UCSD-AML1 (cell line): ENCODE results near the gene ABTB2.

Source experiments
- DNase-seq: peaks from one replicate; lab custom pipeline; 2025; ENCODE audit not compliant: unreplicated experiment; lab: John Stamatoyannopoulos, UW

ABTB2 gene

GRCh38 chr11:34243600-34244464 lies 114.0 kb downstream of the ABTB2 start:
- no peak for DNase-seq

DNA sequence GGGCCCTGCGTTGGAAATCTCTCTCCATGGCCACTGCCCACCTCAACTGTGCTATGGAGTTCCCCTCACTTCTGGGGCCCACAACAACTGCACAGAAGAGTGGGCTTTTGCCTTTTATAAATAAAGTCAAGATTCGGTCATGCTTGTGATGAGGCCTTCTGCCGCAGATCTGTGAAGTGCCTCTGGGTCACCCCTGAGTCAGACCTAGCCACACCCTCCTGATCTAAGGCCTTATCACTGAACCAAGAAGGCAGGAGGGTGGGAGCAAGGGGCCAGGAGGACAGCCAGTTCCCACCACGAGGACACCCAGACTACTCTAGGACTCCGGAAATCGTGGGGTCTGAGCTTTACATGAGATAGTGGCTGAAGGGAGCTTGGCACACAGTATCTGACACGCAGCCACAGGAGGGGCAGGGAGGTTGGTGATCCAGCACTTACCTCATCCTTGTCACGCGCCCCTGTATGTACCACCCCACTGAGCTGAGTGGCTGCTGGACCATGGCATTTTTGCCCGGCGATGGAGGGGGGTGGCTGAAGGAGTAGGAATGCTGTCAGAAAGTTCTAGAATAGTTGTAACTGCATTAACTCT lies 115.7 kb downstream of the ABTB2 start:
- no peak for DNase-seq

DNA sequence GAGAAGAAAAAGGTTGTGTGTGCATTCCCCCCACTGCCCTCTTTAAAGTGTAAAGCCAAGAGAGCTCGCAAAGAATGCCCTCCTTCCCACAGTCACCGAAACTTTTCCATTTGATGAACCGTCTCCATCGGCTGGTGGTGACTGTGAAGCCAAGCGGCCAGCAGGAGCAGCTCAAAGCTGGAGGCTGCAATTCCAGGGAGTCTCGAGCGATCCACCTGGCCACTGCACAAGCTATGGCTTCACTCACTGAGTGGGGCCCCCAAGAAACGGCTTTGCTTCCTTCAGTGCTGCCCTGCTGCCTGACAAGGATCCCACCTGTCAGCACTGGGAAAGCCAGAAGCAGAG lies 117.7 kb downstream of the ABTB2 start:
- DNase-seq, result no peak

DNA sequence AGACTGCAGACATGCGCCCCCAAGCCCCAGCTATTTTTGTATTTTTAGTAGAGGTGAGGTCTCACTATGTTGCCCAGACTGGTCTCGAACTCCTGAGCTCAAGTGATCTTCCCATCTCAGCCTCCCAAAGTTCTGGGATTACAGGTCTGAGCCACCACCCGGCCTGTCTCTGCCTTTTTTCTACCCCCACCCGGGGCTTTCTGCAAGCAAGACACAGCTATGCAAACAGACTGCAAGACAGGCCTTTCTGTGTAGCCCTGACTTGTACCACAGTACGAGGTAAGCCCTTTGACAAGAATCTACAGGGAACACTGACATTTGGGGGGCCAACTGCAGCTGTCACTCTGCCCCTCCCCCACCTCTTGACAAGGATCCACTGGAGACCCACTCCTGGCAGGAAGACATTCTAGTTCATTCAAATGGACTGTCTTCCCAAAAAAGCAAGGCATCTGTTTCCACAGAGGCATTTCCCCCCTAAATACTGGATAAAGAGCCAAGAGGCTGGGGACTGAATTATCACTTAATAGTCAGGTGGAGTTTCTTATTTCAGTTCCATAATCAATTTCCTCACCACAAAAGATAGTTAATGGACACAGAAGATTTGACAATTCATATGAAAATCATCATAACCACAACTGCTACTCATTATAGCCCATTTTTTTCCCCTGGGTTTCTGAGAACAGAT lies 118.2 kb downstream of the ABTB2 start:
- DNase-seq, result no peak

GRCh38 chr11:34238966-34239365 lies 118.8 kb downstream of the ABTB2 start:
- DNase-seq, result no peak

DNA sequence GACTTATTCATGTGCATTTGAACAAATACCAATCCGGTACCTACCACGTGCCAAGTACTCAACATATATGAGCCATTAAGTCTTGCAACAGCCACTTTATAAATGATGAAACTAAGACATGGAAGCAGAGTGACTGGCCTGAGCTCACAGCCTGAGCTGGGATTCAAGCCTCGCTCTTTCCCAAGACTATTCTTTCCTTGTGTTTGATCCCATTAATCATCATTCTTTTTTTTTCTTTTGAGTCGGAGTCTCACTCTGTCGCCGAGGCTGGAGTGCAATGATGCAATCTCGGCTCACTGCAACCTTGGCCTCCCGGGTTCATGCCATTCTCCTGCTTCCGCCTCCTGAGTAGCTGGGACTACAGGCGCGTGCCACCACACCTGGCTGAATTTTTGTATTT lies 119.3 kb downstream of the ABTB2 start:
- no peak for DNase-seq

DNA sequence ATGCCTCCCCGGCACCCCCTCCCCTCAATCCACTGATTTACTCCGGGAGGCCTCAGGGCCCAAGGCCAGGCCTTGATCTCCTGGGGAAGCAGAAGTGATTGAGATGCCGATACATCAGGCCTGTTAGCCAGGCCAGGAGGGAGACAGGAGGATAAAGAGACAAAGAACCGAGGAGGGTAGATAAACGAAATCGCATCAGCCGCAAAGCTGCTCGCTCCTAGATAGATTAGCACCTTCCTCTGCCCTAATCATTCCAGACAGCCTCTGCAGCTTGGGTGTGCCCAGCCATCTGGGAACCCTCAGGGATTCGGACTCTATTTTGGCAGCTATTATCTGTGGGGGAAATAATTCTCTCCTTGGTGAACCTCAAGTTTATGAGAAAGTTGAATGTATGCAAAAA lies 121.2 kb downstream of the ABTB2 start:
- DNase-seq, result no peak

DNA sequence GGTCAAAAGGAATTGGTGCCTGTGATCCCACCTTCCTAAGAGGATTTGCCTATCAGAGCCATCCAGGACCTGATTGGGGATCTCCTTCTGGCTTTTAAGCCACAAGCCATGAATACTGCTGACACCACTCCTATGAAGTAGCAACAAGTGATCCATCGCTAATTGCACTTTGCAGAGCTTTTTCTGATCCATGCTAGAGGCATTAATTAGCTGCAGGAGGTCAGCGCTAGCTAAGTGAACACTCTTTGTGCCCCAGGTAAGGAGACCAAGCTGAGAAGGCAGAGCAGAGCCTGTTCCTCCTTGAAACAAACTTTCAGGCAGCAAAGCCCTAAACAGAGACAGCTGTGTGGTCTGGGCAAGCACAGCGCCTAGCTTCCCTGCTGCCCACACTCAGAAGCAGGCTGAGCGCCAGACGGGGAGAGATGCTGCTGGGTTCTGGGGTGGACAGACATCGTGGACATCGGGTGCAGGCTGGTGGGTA lies 122.2 kb downstream of the ABTB2 start:
- DNase-seq, result no peak

GRCh38 chr11:34235189-34235588 lies 122.6 kb downstream of the ABTB2 start:
- DNase-seq, result no peak

DNA sequence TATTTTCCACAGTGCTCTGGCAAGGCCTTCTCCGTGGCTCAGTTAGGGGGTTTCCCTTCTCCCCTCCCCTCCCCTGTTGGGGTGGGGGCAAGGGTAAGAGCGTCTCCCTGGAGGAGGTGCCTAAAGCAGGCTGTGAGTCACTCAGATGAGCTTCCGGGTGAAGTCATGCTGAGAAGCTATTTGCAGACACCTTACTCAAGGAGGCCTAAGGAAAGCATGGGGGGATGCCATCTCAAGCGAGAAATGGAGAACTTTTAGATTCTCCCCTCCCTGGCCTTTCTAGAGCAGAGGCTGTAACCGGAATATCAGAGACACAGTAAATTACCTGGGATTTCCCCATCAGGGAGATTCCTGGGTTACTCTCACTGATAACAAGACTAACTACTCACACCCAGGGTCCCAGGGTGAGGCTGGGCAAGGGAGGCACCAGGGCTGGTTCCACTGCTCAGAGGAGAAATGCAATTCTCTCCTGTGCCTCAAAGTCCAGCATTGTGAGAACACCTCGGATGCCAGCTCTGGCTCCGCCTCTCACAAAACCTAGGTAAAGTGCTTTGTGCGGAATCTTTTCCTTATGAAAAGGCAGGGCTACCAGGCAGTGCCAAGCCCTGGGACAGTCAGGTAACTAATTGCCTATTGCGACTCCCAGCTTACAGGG lies 123.6 kb downstream of the ABTB2 start:
- peak; percentile 68 for DNase-seq

- DNase-seq, result no peak
These were observed 124.6 kb downstream of the ABTB2 start for GRCh38 chr11:34233215-34233614.

GRCh38 chr11:34232807-34233206 lies 125.0 kb downstream of the ABTB2 start:
- DNase-seq, result no peak

GRCh38 chr11:34226210-34226609 lies 131.6 kb downstream of the ABTB2 start:
- DNase-seq, result no peak

DNA sequence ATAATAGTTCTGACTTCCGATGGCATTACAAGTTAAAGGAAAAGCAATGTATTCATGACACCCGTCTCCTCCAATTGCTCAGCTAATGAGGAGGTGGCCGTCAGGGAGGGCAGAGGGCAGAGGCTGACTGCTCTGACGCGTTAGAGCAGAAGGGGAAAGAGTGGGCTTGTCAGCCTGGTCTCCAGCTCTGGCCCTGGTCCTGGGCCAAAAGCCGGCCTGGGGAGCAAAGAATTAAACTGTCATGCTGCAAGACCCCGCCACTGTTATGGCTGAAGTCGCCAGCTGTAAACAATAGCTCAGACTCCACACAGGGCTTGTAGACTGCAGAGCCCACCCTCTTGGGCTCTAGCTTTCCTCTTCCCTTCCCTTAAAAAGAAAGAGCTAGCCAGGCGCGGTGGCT lies 132.7 kb downstream of the ABTB2 start:
- no peak for DNase-seq

GRCh38 chr11:34224434-34224966 lies 133.3 kb downstream of the ABTB2 start:
- no peak for DNase-seq

DNA sequence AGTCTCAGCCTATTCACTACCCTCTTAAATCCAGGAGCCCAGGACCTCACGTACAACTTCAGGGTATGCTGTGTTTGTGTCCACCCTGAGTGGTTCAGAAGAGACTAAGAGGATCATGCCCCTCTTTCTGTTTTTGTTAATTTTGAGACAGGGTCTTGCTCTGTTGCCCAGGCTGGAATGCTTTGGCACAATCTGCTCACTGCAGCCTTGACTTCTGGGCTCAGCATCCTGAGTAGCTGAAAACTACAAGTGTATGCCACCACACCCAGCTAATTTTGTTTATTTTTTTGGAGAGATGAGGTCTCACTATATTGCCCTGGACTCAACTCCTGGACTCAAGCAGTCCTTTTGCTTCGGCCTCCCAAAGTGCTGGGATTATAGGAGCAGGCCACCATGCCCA lies 133.9 kb downstream of the ABTB2 start:
- DNase-seq, result no peak

GRCh38 chr11:34223021-34223813 lies 134.6 kb downstream of the ABTB2 start:
- DNase-seq, result no peak

- DNase-seq, result no peak
These were observed 135.8 kb downstream of the ABTB2 start for GRCh38 chr11:34222030-34222429.

DNA sequence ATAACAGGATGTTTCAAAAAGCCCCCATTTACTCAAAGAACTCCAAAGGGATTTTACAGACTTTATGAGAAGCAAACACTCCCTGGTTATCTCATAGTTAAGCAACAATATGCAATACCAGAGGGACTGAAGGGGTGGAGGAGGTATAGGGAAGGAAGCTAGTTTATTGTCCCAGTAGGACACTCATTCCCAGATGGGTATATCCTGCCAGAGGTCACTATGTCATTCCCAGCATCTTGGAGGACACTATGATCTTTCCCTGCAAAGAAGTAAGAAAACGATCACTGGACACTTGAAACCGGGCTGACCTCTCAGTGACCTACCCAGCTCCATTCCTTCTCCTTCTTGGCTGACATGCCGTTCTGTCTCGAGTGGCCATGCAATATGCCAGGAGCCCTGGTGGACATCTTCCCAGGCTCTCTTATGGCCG lies 137.9 kb downstream of the ABTB2 start:
- no peak for DNase-seq

DNA sequence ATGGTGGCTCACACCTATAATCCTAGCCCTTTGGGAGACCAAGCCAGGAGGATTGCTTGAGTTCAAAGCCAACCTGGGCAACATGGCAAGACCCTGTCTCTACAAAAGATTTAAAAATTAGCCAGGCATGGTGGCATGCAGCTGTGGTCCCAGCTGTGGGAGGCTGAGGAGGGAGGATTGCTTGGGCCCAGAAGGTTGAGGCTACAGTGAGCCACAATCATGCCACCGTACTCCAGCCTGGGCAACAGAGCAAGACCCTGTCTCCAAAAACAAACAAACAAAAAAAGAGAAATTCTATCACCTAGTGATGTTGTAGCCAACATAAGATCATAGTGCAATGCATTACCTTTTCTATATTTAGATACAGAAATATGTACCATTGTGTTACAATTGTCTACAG lies 138.5 kb downstream of the ABTB2 start:
- DNase-seq, result no peak
